Mesothelial cell of epicardium (in vitro differentiated cells): ENCODE measurements around the gene SBDS. TPM values are rescaled to one million over a fixed set of nuclear protein-coding genes. Genes with fewer than 3 reads are reported as not detected.
"Not testable (repeated sequence)": the region's sequence is repeated elsewhere in the genome, so short reads cannot be mapped to it uniquely, and the experiment has no call there.

ENCODE experiments used
- DNase-seq, 2 experiments: peaks; one replicate each; pipeline ENCODE4 v3.0.0; 2021; ENCODE audit warnings: low spot score in 2 of 2; ENCODE audit not compliant: unreplicated experiment in 2 of 2
- H3K27ac Mint-ChIP-seq: 2 replicates; pipeline ENCODE4 v1.8.0; 2021; ENCODE audit warnings: mixed read lengths
- H3K27me3 Mint-ChIP-seq: 2 replicates; pipeline ENCODE4 v1.8.0; 2021; ENCODE audit warnings: low read depth, mixed read lengths
- H3K36me3 Mint-ChIP-seq: 2 replicates; pipeline ENCODE4 v1.8.0; 2021; ENCODE audit warnings: mixed read lengths
- H3K4me1 Mint-ChIP-seq: 2 replicates; pipeline ENCODE4 v1.8.0; 2021; ENCODE audit warnings: mixed read lengths
- H3K4me3 Mint-ChIP-seq: 2 replicates; pipeline ENCODE4 v1.8.0; 2021; ENCODE audit warnings: mild to moderate bottlenecking, moderate library complexity, mixed read lengths
- H3K9me3 Mint-ChIP-seq: 2 replicates; pipeline ENCODE4 v1.8.0; 2021; ENCODE audit warnings: mixed read lengths
- total RNA-seq: library from RNA; stranded (reverse); gene quantifications from 3 replicates; pipeline ENCODE4 v1.2.1, GENCODE V29; 2021
- TF ChIP-seq, protein P1 (sequence below): fragments of 200-600 bp; sonication (generic); IDR thresholded peaks from one replicate; pipeline ENCODE4 v1.5.0; 2021; ENCODE audit warnings: antibody characterized with exemption; ENCODE audit not compliant: unreplicated experiment

The SBDS gene
- total RNA-seq, 1 donor from 2014 or later: 42.9 TPM

DNA sequence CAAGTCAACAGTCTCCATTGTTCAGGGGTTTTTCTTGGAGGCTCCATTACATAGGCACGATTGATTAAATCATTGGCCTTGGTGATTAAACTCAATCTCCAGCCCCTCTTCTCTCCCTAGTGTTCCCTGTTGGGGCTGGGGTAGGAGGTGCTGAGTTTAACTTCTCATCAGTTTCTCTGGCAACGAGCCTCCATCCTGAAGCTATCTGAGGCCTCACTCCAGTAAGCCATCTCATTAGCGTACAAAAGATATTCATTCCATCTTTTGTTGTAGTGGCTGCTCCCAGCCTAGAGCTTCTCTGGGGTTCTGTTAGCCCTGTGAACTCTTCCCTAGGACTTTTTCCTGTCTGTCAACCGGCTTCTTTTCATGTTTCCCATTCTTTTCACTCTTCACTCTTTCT lies 12.9 kb upstream of the SBDS start:
- H3K27me3 Mint-ChIP-seq: no peaks in the 10 kb centered on the region
- no peak overlapping the region for H3K4me3 Mint-ChIP-seq
- TF ChIP-seq, protein P1, sequence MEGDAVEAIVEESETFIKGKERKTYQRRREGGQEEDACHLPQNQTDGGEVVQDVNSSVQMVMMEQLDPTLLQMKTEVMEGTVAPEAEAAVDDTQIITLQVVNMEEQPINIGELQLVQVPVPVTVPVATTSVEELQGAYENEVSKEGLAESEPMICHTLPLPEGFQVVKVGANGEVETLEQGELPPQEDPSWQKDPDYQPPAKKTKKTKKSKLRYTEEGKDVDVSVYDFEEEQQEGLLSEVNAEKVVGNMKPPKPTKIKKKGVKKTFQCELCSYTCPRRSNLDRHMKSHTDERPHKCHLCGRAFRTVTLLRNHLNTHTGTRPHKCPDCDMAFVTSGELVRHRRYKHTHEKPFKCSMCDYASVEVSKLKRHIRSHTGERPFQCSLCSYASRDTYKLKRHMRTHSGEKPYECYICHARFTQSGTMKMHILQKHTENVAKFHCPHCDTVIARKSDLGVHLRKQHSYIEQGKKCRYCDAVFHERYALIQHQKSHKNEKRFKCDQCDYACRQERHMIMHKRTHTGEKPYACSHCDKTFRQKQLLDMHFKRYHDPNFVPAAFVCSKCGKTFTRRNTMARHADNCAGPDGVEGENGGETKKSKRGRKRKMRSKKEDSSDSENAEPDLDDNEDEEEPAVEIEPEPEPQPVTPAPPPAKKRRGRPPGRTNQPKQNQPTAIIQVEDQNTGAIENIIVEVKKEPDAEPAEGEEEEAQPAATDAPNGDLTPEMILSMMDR: no peak
- H3K36me3 Mint-ChIP-seq: peaks cover 36% of the 10 kb centered on the region
- no peak overlapping the region for H3K27ac Mint-ChIP-seq
- H3K9me3 Mint-ChIP-seq: no peaks in the 10 kb centered on the region
- no peaks in the 10 kb centered on the region for H3K4me1 Mint-ChIP-seq
- DNase-seq: no peak

DNA sequence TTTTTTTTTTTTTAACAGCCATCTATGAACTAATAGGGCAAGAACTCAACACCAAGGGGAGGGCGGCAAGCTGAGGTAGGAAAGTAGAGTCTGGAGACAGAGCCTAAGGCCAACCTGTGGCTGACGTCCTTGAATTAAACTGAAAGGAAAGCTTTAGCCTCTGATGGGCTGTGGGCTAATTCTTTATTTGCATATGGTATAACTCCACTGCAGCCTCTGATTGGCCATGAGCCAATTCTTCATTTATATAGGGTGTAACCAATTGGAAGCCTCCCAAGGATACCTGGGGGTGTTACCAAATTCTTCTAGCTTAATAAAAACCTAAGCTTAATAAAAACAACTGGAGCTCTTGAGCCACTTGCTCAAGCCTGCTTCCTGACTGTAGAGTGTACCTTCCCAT lies 11.6 kb upstream of the SBDS start:
- TF ChIP-seq, protein P1: no peak
- Mint-ChIP-seq H3K27me3 (no peaks in the 10 kb centered on the region), H3K36me3 (peaks cover 36% of the 10 kb centered on the region), H3K4me1 (no peaks in the 10 kb centered on the region), H3K27ac (no peak overlapping the region), H3K9me3 (no peaks in the 10 kb centered on the region), H3K4me3 (no peak overlapping the region)
- no peak for DNase-seq

DNA sequence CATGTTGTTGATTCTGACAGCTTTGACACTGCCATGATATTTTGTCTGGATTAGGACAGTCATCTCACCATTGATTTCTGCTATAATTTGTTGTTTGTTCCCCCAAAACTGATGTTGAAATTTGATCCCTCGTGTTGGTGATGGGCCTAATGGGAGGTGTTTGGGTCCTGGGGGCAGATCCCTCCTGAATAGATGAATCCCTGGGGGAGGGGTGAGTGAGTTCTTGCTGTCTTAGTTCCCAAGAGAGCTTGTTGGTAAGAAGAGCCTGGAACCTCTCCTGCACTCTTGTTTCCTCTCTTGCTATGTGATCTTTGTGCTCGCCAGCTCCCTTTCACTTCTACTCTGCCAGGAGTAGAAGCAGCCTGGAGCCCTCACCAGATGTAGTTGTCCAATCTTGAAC lies 8.8 kb upstream of the SBDS start:
- not testable (repeated sequence) for H3K4me3 Mint-ChIP-seq, H3K27me3 Mint-ChIP-seq, H3K27ac Mint-ChIP-seq, H3K9me3 Mint-ChIP-seq, H3K4me1 Mint-ChIP-seq, DNase-seq
- peaks cover 28% of the 10 kb centered on the region for H3K36me3 Mint-ChIP-seq

DNA sequence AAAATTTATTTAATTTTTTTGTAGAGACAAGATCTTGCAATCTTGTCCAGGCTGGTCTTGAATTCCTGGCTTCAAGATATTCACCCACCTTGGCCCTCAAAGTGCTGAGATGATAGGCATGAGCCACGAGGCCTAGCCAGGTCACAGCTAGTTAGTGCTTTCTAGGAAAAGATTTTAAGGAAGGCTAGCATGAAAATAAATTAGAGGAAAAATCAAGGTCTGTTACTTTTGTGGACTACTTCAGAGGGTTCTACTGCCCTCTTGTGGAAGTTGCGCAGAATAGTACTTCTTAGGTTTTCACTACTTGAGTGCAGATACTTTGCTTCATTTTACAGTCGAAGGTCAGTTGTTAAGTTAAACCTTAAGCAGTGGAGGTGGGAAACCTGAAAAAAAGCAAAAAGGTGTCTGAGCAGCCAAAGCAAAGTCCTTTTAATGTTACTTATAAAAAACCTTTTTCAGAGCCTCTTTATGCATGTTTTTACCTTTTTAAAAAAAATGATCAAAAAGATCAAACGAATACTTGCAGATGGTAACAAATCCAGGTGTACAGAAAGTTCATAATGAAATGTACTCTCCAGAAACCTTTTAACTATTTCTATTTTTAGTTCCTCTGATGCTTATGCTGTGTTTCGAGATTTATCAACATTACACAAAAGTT lies 5.3 kb upstream of the SBDS start:
- H3K4me3 Mint-ChIP-seq, H3K9me3 Mint-ChIP-seq, H3K4me1 Mint-ChIP-seq, DNase-seq, H3K36me3 Mint-ChIP-seq, H3K27ac Mint-ChIP-seq, H3K27me3 Mint-ChIP-seq: not testable (repeated sequence)
- TF ChIP-seq, protein P1: peak; percentile 47

DNA sequence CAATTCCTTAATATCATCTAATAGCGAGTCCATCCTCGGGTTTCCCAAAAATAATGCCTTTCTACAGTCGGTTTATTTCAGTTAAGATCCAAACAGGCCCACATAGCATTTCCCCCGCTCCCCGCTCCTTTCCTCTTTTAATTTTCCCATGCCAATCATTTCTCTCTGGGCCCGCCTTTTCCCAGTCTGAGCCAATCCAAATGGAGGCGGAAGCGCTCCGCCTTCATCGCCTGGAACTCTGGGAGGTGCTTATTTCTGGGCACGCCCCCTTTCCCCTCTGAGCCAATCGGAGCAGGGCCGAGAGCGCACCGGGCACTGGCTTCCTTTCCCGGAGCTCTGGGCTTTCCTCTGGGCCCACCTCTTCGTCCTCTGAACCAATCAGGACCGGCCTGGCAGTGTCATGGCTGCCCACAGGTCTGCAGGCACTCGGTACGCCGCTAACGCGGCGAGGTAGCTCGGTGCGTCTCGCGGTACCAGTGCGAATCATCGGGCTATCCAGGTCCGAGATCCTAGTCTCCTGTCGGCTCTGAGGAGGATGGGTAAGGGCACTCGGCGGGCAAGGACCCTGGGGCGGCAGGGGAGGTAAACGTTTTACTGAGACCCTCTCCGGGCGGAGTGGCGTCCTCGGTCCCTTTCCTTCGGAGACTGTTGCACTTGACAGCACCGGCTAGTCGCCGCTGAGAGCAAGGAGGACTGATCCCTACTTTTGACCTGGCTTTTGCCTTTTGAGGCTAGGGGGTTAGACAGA lies 1.2 kb upstream of the SBDS start, which contains the start of gene TYW1:
Gene TYW1, plus strand, starts transcription at position 390 of the 748 bp plus-strand sequence. Its CDS starts 146 bp downstream, at position 536.
- Mint-ChIP-seq H3K4me1 (peaks cover 13% of the 10 kb centered on the region), H3K4me3 (peak within 1 kb of the TSS; percentile 100)
- H3K27me3 Mint-ChIP-seq: not testable (repeated sequence)

DNA sequence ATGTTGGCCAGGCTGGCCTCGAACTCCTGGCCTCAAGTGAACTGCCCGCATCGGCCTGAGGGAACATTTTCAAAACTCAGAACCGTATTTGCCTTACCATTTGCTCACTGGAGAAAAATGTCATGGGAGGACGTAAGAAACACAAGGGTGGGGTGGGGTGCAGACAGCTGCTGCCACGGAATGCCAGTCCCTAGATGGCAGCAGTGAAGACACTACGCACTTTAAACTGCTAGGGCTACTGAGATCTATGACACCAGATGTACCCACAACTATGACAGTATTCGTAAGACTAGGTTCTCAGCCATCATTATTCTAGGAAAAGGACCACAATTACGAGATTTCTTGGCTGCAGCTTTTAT lies 716 bp downstream of the SBDS start:
- H3K36me3 Mint-ChIP-seq: peaks cover 10% of the 10 kb centered on the region
- peak in 1 of 2 experiments; percentile 51 for DNase-seq
- not testable (repeated sequence) for H3K27me3 Mint-ChIP-seq, H3K9me3 Mint-ChIP-seq
- H3K4me3 Mint-ChIP-seq: peak overlapping the region; percentile 100
- H3K4me1 Mint-ChIP-seq: peaks cover 13% of the 10 kb centered on the region
- H3K27ac Mint-ChIP-seq: peak overlapping the region; percentile 100

More for the DNA sequence above, 1.2 kb upstream of the SBDS start, which contains the start of gene TYW1:
- Mint-ChIP-seq H3K36me3 (peaks cover 10% of the 10 kb centered on the region), H3K27ac (peak within 1 kb of the TSS; percentile 100)
- H3K9me3 Mint-ChIP-seq: not testable (repeated sequence)
- DNase-seq: peak; percentile 94 to 99

DNA sequence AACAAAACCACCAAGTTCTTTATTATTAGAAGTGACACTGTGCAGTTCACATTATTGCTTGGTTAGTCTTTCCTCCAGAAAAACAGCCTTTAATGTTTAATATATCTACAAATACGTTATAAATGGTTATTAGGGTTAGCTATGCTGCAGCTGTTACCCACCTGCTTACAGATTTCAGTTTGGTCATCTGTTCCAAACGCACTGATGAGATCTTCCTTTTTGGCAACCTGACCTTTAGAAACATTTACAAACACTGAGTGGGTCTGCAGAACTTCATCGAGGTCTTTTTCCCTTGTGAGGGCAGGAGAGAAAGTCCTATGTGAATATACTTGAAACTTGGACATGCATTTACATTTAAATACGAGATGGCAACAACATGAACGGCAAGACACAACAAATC lies 1.3 kb downstream of the SBDS start:
- H3K4me3 Mint-ChIP-seq: peak overlapping the region; percentile 100
- H3K27me3 Mint-ChIP-seq, H3K9me3 Mint-ChIP-seq, DNase-seq: not testable (repeated sequence)
- H3K27ac Mint-ChIP-seq: peak overlapping the region; percentile 100
- peaks cover 10% of the 10 kb centered on the region for H3K36me3 Mint-ChIP-seq
- peaks cover 13% of the 10 kb centered on the region for H3K4me1 Mint-ChIP-seq

DNA sequence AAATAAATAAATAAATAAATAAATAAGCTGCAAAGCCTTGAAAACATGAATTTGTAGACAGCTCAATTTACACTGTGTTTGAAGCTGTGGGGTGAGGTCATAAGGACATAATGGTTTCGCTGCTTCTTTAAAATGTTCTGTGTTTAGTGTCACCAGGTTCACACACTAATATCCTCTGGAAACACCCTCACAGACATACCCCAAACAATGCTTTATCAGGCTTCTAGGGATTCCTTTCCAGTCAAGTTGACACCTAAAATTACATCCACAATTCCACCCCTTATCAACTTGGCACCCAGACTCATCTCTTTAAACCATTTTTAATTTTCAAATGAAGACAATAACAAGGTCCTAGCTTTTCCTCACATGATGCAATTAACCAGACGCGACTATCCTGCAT lies 5.8 kb downstream of the SBDS start:
- H3K27ac Mint-ChIP-seq, DNase-seq, H3K4me3 Mint-ChIP-seq, H3K27me3 Mint-ChIP-seq, H3K9me3 Mint-ChIP-seq, H3K4me1 Mint-ChIP-seq: not testable (repeated sequence)
- H3K36me3 Mint-ChIP-seq: peaks cover 23% of the 10 kb centered on the region

DNA sequence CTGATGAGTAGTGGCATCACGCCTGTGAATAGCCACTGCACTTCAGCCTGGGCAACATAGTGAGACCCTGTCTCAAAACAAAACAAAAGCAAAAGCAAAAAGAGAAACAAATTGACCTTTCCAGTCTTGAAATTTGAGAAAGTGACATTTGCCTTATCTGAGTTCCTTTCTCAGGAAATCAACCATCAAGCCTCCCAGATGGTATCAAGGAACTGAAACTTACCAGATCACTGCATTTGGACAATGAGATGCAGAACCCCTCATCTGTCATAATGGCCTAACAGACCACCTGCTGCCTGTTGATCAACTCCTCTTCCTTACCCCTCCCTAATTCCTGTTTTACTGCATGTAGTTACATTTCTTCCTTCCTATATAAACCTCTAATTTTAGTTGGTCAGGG lies 15.1 kb downstream of the SBDS start:
- not testable (repeated sequence) for H3K27me3 Mint-ChIP-seq, H3K4me1 Mint-ChIP-seq, H3K36me3 Mint-ChIP-seq, DNase-seq, H3K4me3 Mint-ChIP-seq, H3K27ac Mint-ChIP-seq
- H3K9me3 Mint-ChIP-seq: peaks cover 15% of the 10 kb centered on the region

DNA sequence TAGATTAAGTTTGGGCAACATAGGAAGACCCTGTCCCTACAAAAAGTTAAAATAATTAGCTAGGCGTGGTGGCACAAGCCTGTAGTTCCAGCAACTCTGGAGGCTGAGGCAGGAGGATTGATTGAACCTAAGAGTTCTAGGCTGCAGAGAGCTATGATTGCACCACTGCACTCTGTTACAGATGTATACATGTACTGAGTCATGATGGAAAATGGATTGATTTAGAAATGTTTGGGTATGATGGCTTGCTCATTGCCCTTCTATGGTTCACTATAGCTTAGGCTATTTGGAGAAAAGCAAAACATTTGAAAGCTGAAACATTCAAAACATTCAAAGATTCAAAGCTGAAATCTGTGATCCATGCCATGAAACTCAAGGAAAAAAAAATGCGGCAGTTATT lies 16.4 kb downstream of the SBDS start:
- H3K27me3 Mint-ChIP-seq, H3K36me3 Mint-ChIP-seq, H3K27ac Mint-ChIP-seq, H3K4me1 Mint-ChIP-seq, DNase-seq, H3K4me3 Mint-ChIP-seq: not testable (repeated sequence)
- H3K9me3 Mint-ChIP-seq: peaks cover 15% of the 10 kb centered on the region

DNA sequence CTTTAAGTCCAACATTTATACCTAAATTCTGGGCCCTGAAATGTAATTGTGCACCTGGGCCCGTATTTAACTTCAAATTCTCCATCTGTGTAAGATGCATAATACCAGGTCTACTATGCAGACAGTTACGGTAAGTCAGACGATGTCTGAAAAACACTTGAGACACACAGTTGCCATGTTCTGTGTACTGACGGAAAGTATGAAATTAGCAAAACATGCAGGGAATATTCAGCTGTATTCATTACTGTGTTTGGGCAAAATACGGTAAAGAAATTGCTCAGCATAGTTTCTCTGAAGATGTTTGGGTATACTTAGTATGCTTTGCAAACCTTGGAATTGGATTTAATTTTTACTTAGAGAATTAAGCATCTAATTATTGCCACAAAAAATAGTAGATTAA lies 17.1 kb downstream of the SBDS start:
- not testable (repeated sequence) for DNase-seq, H3K27me3 Mint-ChIP-seq, H3K4me1 Mint-ChIP-seq, H3K4me3 Mint-ChIP-seq, H3K27ac Mint-ChIP-seq, H3K36me3 Mint-ChIP-seq
- peaks cover 15% of the 10 kb centered on the region for H3K9me3 Mint-ChIP-seq
